HG03432 (cell line): ENCODE results near the gene CARMIL1.
"Not testable (repeated sequence)": the region's sequence is repeated elsewhere in the genome, so short reads cannot be mapped to it uniquely, and the experiment has no call there.

Experiments used
- ATAC-seq: cut with Tn5 transposase; IDR thresholded peaks from one replicate; pipeline ENCODE4 v1.9.1; 2021; ENCODE audit warnings: mild to moderate bottlenecking, moderate library complexity; ENCODE audit not compliant: unreplicated experiment

Gene CARMIL1

GRCh38 chr6:25366903-25367545 is 87.8 kb downstream of the CARMIL1 start:
- peak; percentile 44 for ATAC-seq

GRCh38 chr6:25369036-25369432 is 89.9 kb downstream of the CARMIL1 start:
- ATAC-seq: no peak

GRCh38 chr6:25369433-25370177 is 90.4 kb downstream of the CARMIL1 start:
- ATAC-seq: no peak

- ATAC-seq: no peak
These were observed 91.2 kb downstream of the CARMIL1 start for GRCh38 chr6:25370178-25371036.

GRCh38 chr6:25371037-25371347 is 91.8 kb downstream of the CARMIL1 start:
- ATAC-seq: no peak

- no peak for ATAC-seq
These were observed 96.0 kb downstream of the CARMIL1 start for GRCh38 chr6:25375125-25375524.

GRCh38 chr6:25377664-25378063 is 98.5 kb downstream of the CARMIL1 start:
- no peak for ATAC-seq

- no peak for ATAC-seq
These were observed 101.9 kb downstream of the CARMIL1 start for GRCh38 chr6:25381077-25381476.

GRCh38 chr6:25382476-25382875 is 103.3 kb downstream of the CARMIL1 start:
- not testable (repeated sequence) for ATAC-seq

- no peak for ATAC-seq
These were observed 105.1 kb downstream of the CARMIL1 start for GRCh38 chr6:25384234-25384633.

GRCh38 chr6:25384967-25385366 is 105.8 kb downstream of the CARMIL1 start:
- no peak for ATAC-seq

- peak; percentile 51 for ATAC-seq
These were observed 108.3 kb downstream of the CARMIL1 start for GRCh38 chr6:25387483-25387882.

GRCh38 chr6:25387911-25388310 is 108.7 kb downstream of the CARMIL1 start:
- no peak for ATAC-seq

- no peak for ATAC-seq
These were observed 109.6 kb downstream of the CARMIL1 start for GRCh38 chr6:25388776-25389175.

GRCh38 chr6:25389471-25389870 is 110.3 kb downstream of the CARMIL1 start:
- no peak for ATAC-seq

- no peak for ATAC-seq
These were observed 113.2 kb downstream of the CARMIL1 start for GRCh38 chr6:25392372-25392771.

- ATAC-seq: no peak
These were observed 116.6 kb downstream of the CARMIL1 start for GRCh38 chr6:25395731-25396130.

- ATAC-seq: no peak
These were observed 118.2 kb downstream of the CARMIL1 start for GRCh38 chr6:25397406-25397805.

- no peak for ATAC-seq
These were observed 120.7 kb downstream of the CARMIL1 start for GRCh38 chr6:25399885-25400284.

- ATAC-seq: no peak
These were observed 122.5 kb downstream of the CARMIL1 start for GRCh38 chr6:25401711-25402110.

GRCh38 chr6:25402125-25402524 is 123.0 kb downstream of the CARMIL1 start:
- ATAC-seq: no peak

GRCh38 chr6:25403150-25403549 is 124.0 kb downstream of the CARMIL1 start:
- no peak for ATAC-seq
